Colon (tissue), 2 donors: ENCODE data around the gene RNF168.
"Not testable (repeated sequence)": the region's sequence is repeated elsewhere in the genome, so short reads cannot be mapped to it uniquely, and the experiment has no call there.

Source experiments
- FAIRE-seq: peaks from 2 replicates; lab custom pipeline; 2012; peaks lifted over from hg19 to GRCh38; lab: Jason Lieb, UNC
- donor health status: control.
- donor health status: control.

RNF168 gene

GRCh38 chr3:196514913-196515621, 11.5 kb upstream of the RNF168 start, which contains the start of gene SMCO1:
SMCO1 (minus strand) TSS chr3:196515346; CDS start chr3:196515209, 137 bp downstream.
- no peak for FAIRE-seq

- FAIRE-seq, result no peak
Observed at GRCh38 chr3:196514350-196514716, 10.8 kb upstream of the RNF168 start.

GRCh38 chr3:196513697-196514349, 10.3 kb upstream of the RNF168 start:
- no peak for FAIRE-seq

GRCh38 chr3:196511646-196512425, 8.3 kb upstream of the RNF168 start:
- FAIRE-seq, result not testable (repeated sequence)

- FAIRE-seq, result not testable (repeated sequence)
Observed at GRCh38 chr3:196511108-196511507, 7.5 kb upstream of the RNF168 start.

GRCh38 chr3:196506687-196507086, 3.1 kb upstream of the RNF168 start:
- no peak for FAIRE-seq

- no peak for FAIRE-seq
Observed at GRCh38 chr3:196504556-196504955, 988 bp upstream of the RNF168 start.

- not testable (repeated sequence) for FAIRE-seq
Observed at GRCh38 chr3:196504077-196504398, 470 bp upstream of the RNF168 start.

GRCh38 chr3:196502775-196503195, 783 bp downstream of the RNF168 start:
- no peak for FAIRE-seq

- FAIRE-seq, result no peak
Observed at GRCh38 chr3:196501316-196502044, 2.1 kb downstream of the RNF168 start.

GRCh38 chr3:196499807-196500524, 3.6 kb downstream of the RNF168 start:
- no peak for FAIRE-seq

GRCh38 chr3:196499061-196499460, 4.5 kb downstream of the RNF168 start:
- no peak for FAIRE-seq

- FAIRE-seq, result no peak
Observed at GRCh38 chr3:196498297-196498696, 5.3 kb downstream of the RNF168 start.

GRCh38 chr3:196496183-196496582, 7.4 kb downstream of the RNF168 start:
- FAIRE-seq, result no peak

GRCh38 chr3:196493292-196493691, 10.3 kb downstream of the RNF168 start:
- no peak for FAIRE-seq

- no peak for FAIRE-seq
Observed at GRCh38 chr3:196492080-196492479, 11.5 kb downstream of the RNF168 start.

- no peak for FAIRE-seq
Observed at GRCh38 chr3:196489747-196490146, 13.8 kb downstream of the RNF168 start.

- FAIRE-seq, result no peak
Observed at GRCh38 chr3:196486263-196486662, 17.3 kb downstream of the RNF168 start.

- no peak for FAIRE-seq
Observed at GRCh38 chr3:196477678-196478077, 25.9 kb downstream of the RNF168 start.

GRCh38 chr3:196472286-196472685, 31.3 kb downstream of the RNF168 start:
- FAIRE-seq, result no peak

- FAIRE-seq, result no peak
Observed at GRCh38 chr3:196471551-196471950, 32.0 kb downstream of the RNF168 start.

GRCh38 chr3:196470182-196470581, 33.4 kb downstream of the RNF168 start:
- FAIRE-seq, result not testable (repeated sequence)
